OCI-LY3 (cell line): ENCODE results near the gene LARGE1.

ENCODE experiments used
- CTCF ChIP-seq: fragments of 200-600, 300-600 bp; sonication (generic); IDR thresholded peaks from 2 replicates; pipeline ENCODE4 v1.5.1; 2014; ENCODE audit warnings: antibody characterized with exemption, low read length, low read depth
- EZH2phosphoT487 ChIP-seq: fragments of 200-600 bp; shearing (Covaris generic); IDR thresholded peaks from 2 replicates; pipeline ENCODE4 v1.6.1; 2018; ENCODE audit warnings: antibody characterized with exemption, mixed run types, low read depth

DNA sequence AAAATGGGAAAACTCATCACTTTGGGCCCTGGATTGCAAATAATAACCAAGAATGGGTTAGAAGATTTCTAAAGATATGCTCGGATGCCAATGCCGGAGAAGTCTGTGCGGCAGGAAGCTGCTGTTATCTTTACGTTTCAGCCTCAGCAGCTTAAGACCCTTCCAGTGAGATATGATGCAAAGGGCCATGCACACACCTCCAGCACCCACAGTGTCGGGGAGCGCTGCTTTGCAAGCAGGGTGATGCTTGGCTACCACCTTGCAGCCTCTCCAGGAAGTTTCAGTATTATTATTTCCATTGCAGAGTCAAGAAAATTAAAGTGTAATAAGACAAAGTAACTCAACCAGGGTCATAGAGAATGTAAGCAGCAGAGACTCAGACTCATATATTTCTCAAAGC lies 37.3 kb downstream of the LARGE1 start:
- no peak for TF ChIP-seq CTCF
- TF ChIP-seq EZH2phosphoT487: no peak
